ENCODE data around the gene SPEG.

DNA sequence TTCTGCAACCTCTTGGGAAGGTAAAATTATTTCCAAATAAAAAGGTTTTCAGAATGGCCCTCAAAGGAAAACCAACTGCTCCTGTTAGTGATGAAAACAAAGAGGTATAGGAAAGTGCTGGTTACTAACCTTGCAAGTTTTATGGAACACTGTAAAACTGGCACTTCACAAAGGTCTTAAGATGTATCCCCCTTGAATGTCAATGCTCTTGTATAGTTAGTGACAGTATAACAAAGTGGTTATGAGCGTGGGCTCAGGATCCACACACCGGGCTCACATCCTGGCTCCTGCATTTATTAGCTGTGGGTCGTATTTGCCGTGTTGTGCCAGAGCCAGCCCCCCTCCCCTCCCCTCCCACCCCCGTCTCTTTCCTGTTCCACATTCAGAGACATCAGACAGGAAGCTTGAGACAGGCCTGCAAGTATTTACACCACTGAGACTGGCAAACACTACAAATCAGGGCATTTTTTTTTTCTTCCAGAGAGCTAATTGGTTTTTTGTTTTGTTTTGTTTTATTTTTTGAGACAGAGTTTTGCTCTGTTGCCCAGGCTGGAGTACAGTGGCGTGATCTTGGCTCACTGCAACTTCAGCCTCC, 37.7 kb upstream of the SPEG start:
- TF ChIP-seq POLR2A (IDR thresholded peaks at IDR 0.05) (no peak), POLR2AphosphoS5 (IDR thresholded peaks at IDR 0.05) (no peak)
- TF ChIP-seq, protein P1, sequence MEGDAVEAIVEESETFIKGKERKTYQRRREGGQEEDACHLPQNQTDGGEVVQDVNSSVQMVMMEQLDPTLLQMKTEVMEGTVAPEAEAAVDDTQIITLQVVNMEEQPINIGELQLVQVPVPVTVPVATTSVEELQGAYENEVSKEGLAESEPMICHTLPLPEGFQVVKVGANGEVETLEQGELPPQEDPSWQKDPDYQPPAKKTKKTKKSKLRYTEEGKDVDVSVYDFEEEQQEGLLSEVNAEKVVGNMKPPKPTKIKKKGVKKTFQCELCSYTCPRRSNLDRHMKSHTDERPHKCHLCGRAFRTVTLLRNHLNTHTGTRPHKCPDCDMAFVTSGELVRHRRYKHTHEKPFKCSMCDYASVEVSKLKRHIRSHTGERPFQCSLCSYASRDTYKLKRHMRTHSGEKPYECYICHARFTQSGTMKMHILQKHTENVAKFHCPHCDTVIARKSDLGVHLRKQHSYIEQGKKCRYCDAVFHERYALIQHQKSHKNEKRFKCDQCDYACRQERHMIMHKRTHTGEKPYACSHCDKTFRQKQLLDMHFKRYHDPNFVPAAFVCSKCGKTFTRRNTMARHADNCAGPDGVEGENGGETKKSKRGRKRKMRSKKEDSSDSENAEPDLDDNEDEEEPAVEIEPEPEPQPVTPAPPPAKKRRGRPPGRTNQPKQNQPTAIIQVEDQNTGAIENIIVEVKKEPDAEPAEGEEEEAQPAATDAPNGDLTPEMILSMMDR (IDR thresholded peaks at IDR 0.05 in 8 of 11, conservative IDR thresholded peaks at IDR 0.05 in 3 of 11), result no peak
